Neural cell (in vitro differentiated cells): ENCODE measurements around the gene DPEP2NB. TPM values are rescaled to one million over a fixed set of nuclear protein-coding genes. Genes with fewer than 3 reads are reported as not detected.

Experiments
- H2AFZ ChIP-seq: fragments of 200-600, 300-800 bp; sonication (generic), shearing (Covaris generic); 2 replicates; pipeline ENCODE4 v1.6.0; 2014; ENCODE audit warnings: low read depth, mild to moderate bottlenecking, antibody characterized with exemption, low read length, moderate library complexity
- H3F3A ChIP-seq: fragments of 200-600 bp; shearing (Covaris generic); 2 replicates; pipeline ENCODE4 v1.6.1; 2016; ENCODE audit warnings: mild to moderate bottlenecking, moderate library complexity, mixed read lengths, antibody characterized with exemption, low read length; ENCODE audit not compliant: insufficient read depth, poor library complexity, severe bottlenecking
- H3K27ac ChIP-seq: fragments of 200-600, 300-800 bp; sonication (generic), shearing (Covaris generic); 2 replicates; pipeline ENCODE4 v1.5.1; 2014; ENCODE audit warnings: mild to moderate bottlenecking, low read length, moderate library complexity
- H3K27me3 ChIP-seq: fragments of 300-800, 200-600 bp; sonication (generic), shearing (Covaris generic); 2 replicates; pipeline ENCODE4 v1.6.0; 2014; ENCODE audit warnings: mild to moderate bottlenecking, low read depth, low read length, moderate library complexity; ENCODE audit not compliant: insufficient read depth
- H3K36me3 ChIP-seq: fragments of 300-800, 200-600 bp; sonication (generic), shearing (Covaris generic); 2 replicates; pipeline ENCODE4 v1.5.1; 2014; ENCODE audit warnings: mild to moderate bottlenecking, antibody characterized with exemption, low read length, moderate library complexity; ENCODE audit not compliant: insufficient read depth
- H3K4me2 ChIP-seq: fragments of 300-800, 200-600 bp; sonication (generic), shearing (Covaris generic); 2 replicates; pipeline ENCODE4 v1.6.0; 2014; ENCODE audit warnings: mild to moderate bottlenecking, low read length
- H3K4me3 ChIP-seq: fragments of 300-800, 200-600 bp; sonication (generic), shearing (Covaris generic); 2 replicates; pipeline ENCODE4 v1.5.1; 2014; ENCODE audit warnings: mild to moderate bottlenecking, low read length, moderate library complexity
- H3K79me2 ChIP-seq: fragments of 200-600 bp; shearing (Covaris generic); replicated peaks from 2 replicates; pipeline ENCODE4 v1.6.0; 2014; ENCODE audit warnings: mild to moderate bottlenecking, low read length, moderate library complexity; ENCODE audit not compliant: insufficient read depth
- H3K9ac ChIP-seq: fragments of 300-800, 200-600 bp; sonication (generic), shearing (Covaris generic); 2 replicates; pipeline ENCODE4 v1.6.1; 2016; ENCODE audit warnings: mild to moderate bottlenecking, low read length, mixed read lengths
- H3K9me2 ChIP-seq: fragments of 200-600 bp; shearing (Covaris generic); 2 replicates; pipeline ENCODE4 v1.6.1; 2016; ENCODE audit warnings: mild to moderate bottlenecking, low read length, mixed read lengths; ENCODE audit not compliant: insufficient read depth
- H3K9me3 ChIP-seq: fragments of 200-600, 300-800 bp; sonication (generic), shearing (Covaris generic); 2 replicates; pipeline ENCODE4 v1.6.1; 2016; ENCODE audit warnings: mild to moderate bottlenecking, mixed run types, low read length, moderate library complexity, mixed read lengths
- H4K20me1 ChIP-seq: fragments of 200-600 bp; shearing (Covaris generic); 2 replicates; pipeline ENCODE4 v1.6.1; 2016; ENCODE audit warnings: mild to moderate bottlenecking, mixed run types; ENCODE audit not compliant: insufficient read depth
- EP300 ChIP-seq: fragments of 450-650 bp; conservative IDR thresholded peaks from 2 replicates; pipeline ENCODE4 v1.6.1; 2014; ENCODE audit warnings: antibody characterized with exemption, mild to moderate bottlenecking, moderate library complexity; ENCODE audit not compliant: poor library complexity, severe bottlenecking
- EZH2 ChIP-seq: fragments of 200-600, 300-800 bp; shearing (Covaris generic), sonication (generic); IDR thresholded peaks from 2 replicates; pipeline ENCODE4 v1.6.1; 2014; ENCODE audit warnings: antibody characterized with exemption, low read length, borderline replicate concordance, mild to moderate bottlenecking; ENCODE audit not compliant: insufficient read depth, poor library complexity, severe bottlenecking
- MXI1 ChIP-seq: fragments of 450-650 bp; conservative IDR thresholded peaks from 2 replicates; pipeline ENCODE4 v1.6.1; 2014; ENCODE audit warnings: antibody characterized with exemption, mild to moderate bottlenecking; ENCODE audit not compliant: poor library complexity, severe bottlenecking
- POLR2AphosphoS5 ChIP-seq: IDR thresholded peaks from 2 replicates; pipeline ENCODE4 v1.6.1; 2012
- RAD21 ChIP-seq: fragments of 450-650 bp; conservative IDR thresholded peaks from 2 replicates; pipeline ENCODE4 v1.6.1; 2014; ENCODE audit warnings: antibody characterized with exemption, mild to moderate bottlenecking, moderate library complexity
- SMC3 ChIP-seq: fragments of 450-650 bp; conservative IDR thresholded peaks from 2 replicates; pipeline ENCODE4 v1.6.1; 2014; ENCODE audit warnings: antibody characterized with exemption, mild to moderate bottlenecking, moderate library complexity; ENCODE audit not compliant: poor library complexity
- TAF1 ChIP-seq: IDR thresholded peaks from 2 replicates; pipeline ENCODE4 v1.6.1; 2012; ENCODE audit warnings: low read depth
- polyA plus RNA-seq: library from polyadenylated mRNA; depleted of rRNA; stranded (reverse); fragments of >200 nt; gene quantifications from 2 replicates; pipeline ENCODE4 v1.2.3, GENCODE V29; 2014
- TF ChIP-seq, protein P1 (sequence below): IDR thresholded peaks from 2 replicates; pipeline ENCODE4 v1.6.1; 2012; ENCODE audit warnings: borderline replicate concordance
- TF ChIP-seq, protein P2 (sequence below): fragments of 450-650 bp; IDR thresholded peaks from 2 replicates; pipeline ENCODE4 v1.5.1; 2014; ENCODE audit warnings: antibody characterized with exemption, mild to moderate bottlenecking, moderate library complexity; ENCODE audit not compliant: poor library complexity, severe bottlenecking

Gene DPEP2NB
- polyA plus RNA-seq, 1 donor from 2014 or later: not detected

DNA sequence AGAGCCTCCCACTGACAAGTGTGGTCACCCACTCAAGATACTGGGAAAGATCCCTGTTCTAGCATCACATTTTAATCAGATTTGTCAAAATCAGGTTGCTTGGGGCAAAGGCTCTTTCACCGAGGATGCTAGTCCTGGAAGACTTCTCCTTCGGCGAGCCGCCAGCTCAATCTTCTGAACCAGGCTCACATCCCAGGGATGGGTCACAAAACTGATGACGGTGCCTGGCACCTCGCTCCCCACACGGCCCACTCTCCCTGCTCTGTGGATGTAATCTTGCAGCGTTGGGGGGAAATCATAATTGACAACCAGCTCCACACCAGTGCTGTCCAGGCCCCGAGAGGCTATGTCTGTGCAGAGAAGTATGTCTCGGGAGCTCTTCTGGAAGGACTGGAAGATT is 5.8 kb upstream of the DPEP2NB start:
- Histone ChIP-seq H3K27me3 (no peaks in the 10 kb centered on the region), H3K9ac (no peak overlapping the region), H4K20me1 (no peaks in the 10 kb centered on the region), H3K4me3 (peak overlapping the region; percentile 100), H3K36me3 (no peaks in the 10 kb centered on the region), H3K4me2 (peak overlapping the region; percentile 19), H3F3A (no peaks in the 10 kb centered on the region), H3K79me2 (peaks cover 13% of the 10 kb centered on the region), H2AFZ (no peak overlapping the region), H3K9me3 (no peaks in the 10 kb centered on the region), H3K9me2 (no peaks in the 10 kb centered on the region), H3K27ac (no peak overlapping the region)
- TF ChIP-seq, protein P1, sequence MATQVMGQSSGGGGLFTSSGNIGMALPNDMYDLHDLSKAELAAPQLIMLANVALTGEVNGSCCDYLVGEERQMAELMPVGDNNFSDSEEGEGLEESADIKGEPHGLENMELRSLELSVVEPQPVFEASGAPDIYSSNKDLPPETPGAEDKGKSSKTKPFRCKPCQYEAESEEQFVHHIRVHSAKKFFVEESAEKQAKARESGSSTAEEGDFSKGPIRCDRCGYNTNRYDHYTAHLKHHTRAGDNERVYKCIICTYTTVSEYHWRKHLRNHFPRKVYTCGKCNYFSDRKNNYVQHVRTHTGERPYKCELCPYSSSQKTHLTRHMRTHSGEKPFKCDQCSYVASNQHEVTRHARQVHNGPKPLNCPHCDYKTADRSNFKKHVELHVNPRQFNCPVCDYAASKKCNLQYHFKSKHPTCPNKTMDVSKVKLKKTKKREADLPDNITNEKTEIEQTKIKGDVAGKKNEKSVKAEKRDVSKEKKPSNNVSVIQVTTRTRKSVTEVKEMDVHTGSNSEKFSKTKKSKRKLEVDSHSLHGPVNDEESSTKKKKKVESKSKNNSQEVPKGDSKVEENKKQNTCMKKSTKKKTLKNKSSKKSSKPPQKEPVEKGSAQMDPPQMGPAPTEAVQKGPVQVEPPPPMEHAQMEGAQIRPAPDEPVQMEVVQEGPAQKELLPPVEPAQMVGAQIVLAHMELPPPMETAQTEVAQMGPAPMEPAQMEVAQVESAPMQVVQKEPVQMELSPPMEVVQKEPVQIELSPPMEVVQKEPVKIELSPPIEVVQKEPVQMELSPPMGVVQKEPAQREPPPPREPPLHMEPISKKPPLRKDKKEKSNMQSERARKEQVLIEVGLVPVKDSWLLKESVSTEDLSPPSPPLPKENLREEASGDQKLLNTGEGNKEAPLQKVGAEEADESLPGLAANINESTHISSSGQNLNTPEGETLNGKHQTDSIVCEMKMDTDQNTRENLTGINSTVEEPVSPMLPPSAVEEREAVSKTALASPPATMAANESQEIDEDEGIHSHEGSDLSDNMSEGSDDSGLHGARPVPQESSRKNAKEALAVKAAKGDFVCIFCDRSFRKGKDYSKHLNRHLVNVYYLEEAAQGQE: no peak

DNA sequence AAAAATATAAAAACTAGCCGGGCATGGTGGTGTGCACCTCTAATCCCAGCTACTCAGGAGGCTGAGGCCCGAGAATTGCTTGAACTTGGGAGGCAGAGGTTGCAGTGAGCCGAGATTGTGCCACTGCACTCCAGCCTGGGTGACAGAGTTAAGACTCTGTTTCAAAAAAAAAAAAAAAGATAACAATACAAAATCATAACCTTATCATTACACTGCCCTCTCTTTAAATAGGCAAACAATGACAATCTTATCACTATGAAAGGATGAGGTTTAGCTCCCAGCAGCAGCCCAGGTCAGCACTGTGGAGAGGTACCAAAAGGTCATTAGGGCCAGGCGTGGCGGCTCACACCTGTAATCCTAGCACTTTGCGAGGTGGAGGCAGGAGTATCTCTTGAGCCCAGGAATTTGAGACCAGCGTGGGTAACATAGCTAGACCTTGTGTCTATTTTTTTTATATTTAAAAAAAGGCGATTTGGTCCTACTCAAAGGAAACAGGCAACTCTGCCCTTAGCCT is 3.5 kb upstream of the DPEP2NB start:
- Histone ChIP-seq H3K4me2 (no peak overlapping the region), H3K36me3 (no peaks in the 10 kb centered on the region), H3K4me3 (no peak overlapping the region), H3F3A (no peaks in the 10 kb centered on the region), H3K9me2 (no peaks in the 10 kb centered on the region), H3K27ac (no peak overlapping the region), H2AFZ (no peak overlapping the region), H3K9me3 (no peaks in the 10 kb centered on the region), H3K27me3 (no peaks in the 10 kb centered on the region), H3K79me2 (peaks cover 12% of the 10 kb centered on the region), H3K9ac (no peak overlapping the region), H4K20me1 (no peaks in the 10 kb centered on the region)
- TF ChIP-seq SMC3: no peak
- no peak for TF ChIP-seq EP300
- TF ChIP-seq MXI1: no peak
- TF ChIP-seq, protein P2, sequence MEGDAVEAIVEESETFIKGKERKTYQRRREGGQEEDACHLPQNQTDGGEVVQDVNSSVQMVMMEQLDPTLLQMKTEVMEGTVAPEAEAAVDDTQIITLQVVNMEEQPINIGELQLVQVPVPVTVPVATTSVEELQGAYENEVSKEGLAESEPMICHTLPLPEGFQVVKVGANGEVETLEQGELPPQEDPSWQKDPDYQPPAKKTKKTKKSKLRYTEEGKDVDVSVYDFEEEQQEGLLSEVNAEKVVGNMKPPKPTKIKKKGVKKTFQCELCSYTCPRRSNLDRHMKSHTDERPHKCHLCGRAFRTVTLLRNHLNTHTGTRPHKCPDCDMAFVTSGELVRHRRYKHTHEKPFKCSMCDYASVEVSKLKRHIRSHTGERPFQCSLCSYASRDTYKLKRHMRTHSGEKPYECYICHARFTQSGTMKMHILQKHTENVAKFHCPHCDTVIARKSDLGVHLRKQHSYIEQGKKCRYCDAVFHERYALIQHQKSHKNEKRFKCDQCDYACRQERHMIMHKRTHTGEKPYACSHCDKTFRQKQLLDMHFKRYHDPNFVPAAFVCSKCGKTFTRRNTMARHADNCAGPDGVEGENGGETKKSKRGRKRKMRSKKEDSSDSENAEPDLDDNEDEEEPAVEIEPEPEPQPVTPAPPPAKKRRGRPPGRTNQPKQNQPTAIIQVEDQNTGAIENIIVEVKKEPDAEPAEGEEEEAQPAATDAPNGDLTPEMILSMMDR: no peak
- TF ChIP-seq, protein P1: no peak
- no peak for TF ChIP-seq POLR2AphosphoS5
- TF ChIP-seq RAD21: no peak
- TF ChIP-seq TAF1: no peak
- TF ChIP-seq EZH2: no peak
